ENCODE measurements around the gene ID2.

Gene ID2

DNA sequence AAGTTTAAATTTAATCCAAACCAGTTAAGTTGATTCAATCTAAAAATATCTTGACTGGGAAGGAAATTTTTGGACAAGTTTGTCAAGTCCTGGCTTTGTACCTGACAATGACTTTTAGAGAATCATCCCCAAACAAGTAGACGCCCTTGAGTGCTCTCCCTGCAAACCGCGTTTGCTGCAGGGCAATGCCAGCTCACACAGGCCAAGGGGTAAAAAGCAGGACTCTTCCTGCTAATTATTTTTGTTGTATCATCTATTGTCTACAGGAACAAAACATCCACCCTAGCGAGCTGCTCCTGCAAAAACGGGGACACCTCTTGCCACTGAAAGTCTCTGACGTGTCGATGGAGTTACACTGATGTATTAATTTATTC is 10.9 kb downstream of the ID2 start:
- H3K56ac ChIP-seq (ENCODE audit: low read length): no peak overlapping the region
- no peaks in the 10 kb centered on the region for H3K4me1 ChIP-seq (ENCODE audit: control insufficient read depth, low read depth, low read length)
- no peak overlapping the region for H3K4me3 ChIP-seq (ENCODE audit: low read length)
- H3K4ac ChIP-seq (ENCODE audit: low read depth, low read length): no peak overlapping the region
- H4K5ac ChIP-seq (ENCODE audit: low read length): no peak overlapping the region
- H2BK15ac ChIP-seq (replicated peaks; ENCODE audit: low read depth): no peak overlapping the region
- H2BK5ac ChIP-seq (ENCODE audit: low read length): no peak overlapping the region
- H3K9ac ChIP-seq (ENCODE audit: low read length): no peak overlapping the region
- no peak overlapping the region for H3K27ac ChIP-seq (ENCODE audit: low read depth, low read length)
- H3K36me3 ChIP-seq (ENCODE audit: control insufficient read depth, insufficient read depth, low read length): no peaks in the 10 kb centered on the region
- H3K23ac ChIP-seq (ENCODE audit: low read length): no peak overlapping the region
- WGBS (ENCODE audit: extremely low coverage, insufficient coverage, low lambda C conversion rate): no CpG with 5 or more reads among the region's 7 CpGs
- H3K79me1 ChIP-seq (ENCODE audit: low read length): no peaks in the 10 kb centered on the region
- H4K8ac ChIP-seq (ENCODE audit: low read depth, low read length): no peak overlapping the region
- no peak overlapping the region for H3K18ac ChIP-seq (ENCODE audit: low read length)
- no peak overlapping the region for H2AK5ac ChIP-seq (ENCODE audit: low read length)
- H3K4me2 ChIP-seq (ENCODE audit: low read length): no peak overlapping the region
- no peak for DNase-seq
- no peaks in the 10 kb centered on the region for H3K27me3 ChIP-seq (ENCODE audit: insufficient read depth, low read length, poor library complexity)
- H3K79me2 ChIP-seq (ENCODE audit: control insufficient read depth, insufficient read depth, low read length): no peaks in the 10 kb centered on the region
- H2BK120ac ChIP-seq (ENCODE audit: low read depth, low read length): no peak overlapping the region

DNA sequence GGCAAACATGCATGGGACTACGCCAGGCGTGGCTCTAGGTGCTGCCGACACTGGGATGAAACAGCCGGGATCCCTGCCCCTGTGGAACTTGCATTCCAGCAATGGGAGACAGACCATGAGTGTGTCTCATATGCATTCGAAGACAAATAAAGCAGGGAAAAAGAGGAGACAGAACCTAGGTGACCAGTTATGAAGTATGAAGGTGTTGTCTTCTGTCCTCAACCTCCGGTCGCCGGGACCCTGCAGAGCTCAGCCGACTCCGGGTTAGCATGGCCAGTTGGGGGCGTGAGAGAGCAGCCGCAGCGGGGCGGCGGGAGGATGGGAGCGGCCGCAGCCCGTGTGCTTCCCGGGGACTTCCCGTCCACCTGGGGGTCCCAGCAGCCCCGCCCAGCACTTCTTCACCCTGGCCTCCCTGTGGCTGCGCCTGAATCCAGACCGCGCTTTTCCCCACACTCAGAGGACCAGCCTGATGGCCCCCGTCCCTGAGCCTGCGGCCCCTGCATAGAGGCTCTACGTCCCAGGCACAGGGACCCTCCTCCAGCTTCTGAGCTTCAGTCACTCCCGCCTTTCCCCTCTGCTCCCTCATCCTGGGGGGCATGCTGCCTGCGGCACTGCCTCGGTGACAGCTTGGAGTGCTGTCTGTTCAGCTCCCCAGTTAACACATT is 11.4 kb downstream of the ID2 start:
- no peaks in the 10 kb centered on the region for H3K79me1 ChIP-seq (ENCODE audit: low read length)
- H3K4ac ChIP-seq (ENCODE audit: low read depth, low read length): no peak overlapping the region
- H3K4me3 ChIP-seq (ENCODE audit: low read length): no peak overlapping the region
- DNase-seq: peak; percentile 50
- H4K5ac ChIP-seq (ENCODE audit: low read length): no peak overlapping the region
- H3K4me2 ChIP-seq (ENCODE audit: low read length): peak overlapping the region; percentile 10
- no peaks in the 10 kb centered on the region for H3K4me1 ChIP-seq (ENCODE audit: control insufficient read depth, low read depth, low read length)
- no peak overlapping the region for H4K8ac ChIP-seq (ENCODE audit: low read depth, low read length)
- H2BK120ac ChIP-seq (ENCODE audit: low read depth, low read length): no peak overlapping the region
- H3K9ac ChIP-seq (ENCODE audit: low read length): peak overlapping the region; percentile 25
- H2BK15ac ChIP-seq (replicated peaks; ENCODE audit: low read depth): no peak overlapping the region
- no peaks in the 10 kb centered on the region for H3K79me2 ChIP-seq (ENCODE audit: control insufficient read depth, insufficient read depth, low read length)
- no peak overlapping the region for H3K27ac ChIP-seq (ENCODE audit: low read depth, low read length)
- H3K56ac ChIP-seq (ENCODE audit: low read length): peak overlapping the region; percentile 66
- no peak overlapping the region for H3K18ac ChIP-seq (ENCODE audit: low read length)
- no peaks in the 10 kb centered on the region for H3K36me3 ChIP-seq (ENCODE audit: control insufficient read depth, insufficient read depth, low read length)
- no peaks in the 10 kb centered on the region for H3K27me3 ChIP-seq (ENCODE audit: insufficient read depth, low read length, poor library complexity)
- H2AK5ac ChIP-seq (ENCODE audit: low read length): no peak overlapping the region
- H2BK5ac ChIP-seq (ENCODE audit: low read length): no peak overlapping the region
- H3K23ac ChIP-seq (ENCODE audit: low read length): no peak overlapping the region
- WGBS (ENCODE audit: extremely low coverage, insufficient coverage, low lambda C conversion rate): no CpG with 5 or more reads among the region's 30 CpGs

DNA sequence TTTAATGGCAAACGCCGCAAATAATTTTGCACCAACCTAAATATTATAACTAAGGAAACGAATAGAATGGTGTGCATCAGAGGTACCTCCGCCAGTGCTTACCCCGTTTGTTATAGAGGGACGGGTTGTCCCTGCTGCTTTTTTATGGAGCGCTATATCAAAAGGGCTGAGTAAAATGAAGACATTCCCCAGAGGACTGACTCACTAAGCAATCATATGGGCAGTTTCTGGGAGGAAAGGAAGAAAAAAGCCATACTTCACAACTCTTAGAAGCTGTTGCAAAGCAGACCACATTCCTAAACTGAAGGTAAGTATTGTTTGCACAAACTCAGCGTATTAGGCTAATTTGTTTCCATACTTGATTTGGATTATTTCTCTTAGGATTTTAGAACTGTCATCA is 12.9 kb downstream of the ID2 start:
- no peak overlapping the region for H3K4ac ChIP-seq (ENCODE audit: low read depth, low read length)
- no peaks in the 10 kb centered on the region for H3K36me3 ChIP-seq (ENCODE audit: control insufficient read depth, insufficient read depth, low read length)
- no peaks in the 10 kb centered on the region for H3K79me1 ChIP-seq (ENCODE audit: low read length)
- H2BK15ac ChIP-seq (replicated peaks; ENCODE audit: low read depth): no peak overlapping the region
- no peak overlapping the region for H3K27ac ChIP-seq (ENCODE audit: low read depth, low read length)
- H3K27me3 ChIP-seq (ENCODE audit: insufficient read depth, low read length, poor library complexity): no peaks in the 10 kb centered on the region
- no CpG with 5 or more reads among the region's 8 CpGs for WGBS (ENCODE audit: extremely low coverage, insufficient coverage, low lambda C conversion rate)
- H3K4me3 ChIP-seq (ENCODE audit: low read length): no peak overlapping the region
- no peak overlapping the region for H3K56ac ChIP-seq (ENCODE audit: low read length)
- H2BK5ac ChIP-seq (ENCODE audit: low read length): no peak overlapping the region
- H4K5ac ChIP-seq (ENCODE audit: low read length): no peak overlapping the region
- no peak overlapping the region for H3K23ac ChIP-seq (ENCODE audit: low read length)
- H3K4me2 ChIP-seq (ENCODE audit: low read length): no peak overlapping the region
- no peaks in the 10 kb centered on the region for H3K4me1 ChIP-seq (ENCODE audit: control insufficient read depth, low read depth, low read length)
- no peak overlapping the region for H3K9ac ChIP-seq (ENCODE audit: low read length)
- DNase-seq: no peak
- H3K18ac ChIP-seq (ENCODE audit: low read length): no peak overlapping the region
- H3K79me2 ChIP-seq (ENCODE audit: control insufficient read depth, insufficient read depth, low read length): no peaks in the 10 kb centered on the region
- no peak overlapping the region for H4K8ac ChIP-seq (ENCODE audit: low read depth, low read length)
- no peak overlapping the region for H2BK120ac ChIP-seq (ENCODE audit: low read depth, low read length)
- no peak overlapping the region for H2AK5ac ChIP-seq (ENCODE audit: low read length)

DNA sequence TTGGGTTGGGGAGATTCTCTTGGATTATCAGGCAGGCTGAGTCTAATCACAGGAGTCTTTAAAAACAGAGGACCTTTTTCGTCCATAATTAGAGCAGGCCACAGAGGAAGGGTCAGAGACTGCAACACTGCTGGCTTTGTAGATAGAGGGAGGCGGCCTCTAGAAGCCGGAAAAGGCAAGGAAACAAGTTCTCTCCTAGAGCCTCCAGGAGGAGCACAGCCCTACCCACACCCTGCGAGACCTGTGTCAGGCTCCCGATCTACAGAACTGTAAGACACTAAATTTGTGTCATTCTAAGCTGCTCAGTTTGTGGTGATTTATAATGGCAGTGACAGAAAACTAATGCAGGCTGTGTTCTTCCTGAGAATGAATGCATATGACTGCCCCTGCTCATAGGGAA is 15.3 kb downstream of the ID2 start:
- no peak overlapping the region for H4K8ac ChIP-seq (ENCODE audit: low read depth, low read length)
- no peak for DNase-seq

DNA sequence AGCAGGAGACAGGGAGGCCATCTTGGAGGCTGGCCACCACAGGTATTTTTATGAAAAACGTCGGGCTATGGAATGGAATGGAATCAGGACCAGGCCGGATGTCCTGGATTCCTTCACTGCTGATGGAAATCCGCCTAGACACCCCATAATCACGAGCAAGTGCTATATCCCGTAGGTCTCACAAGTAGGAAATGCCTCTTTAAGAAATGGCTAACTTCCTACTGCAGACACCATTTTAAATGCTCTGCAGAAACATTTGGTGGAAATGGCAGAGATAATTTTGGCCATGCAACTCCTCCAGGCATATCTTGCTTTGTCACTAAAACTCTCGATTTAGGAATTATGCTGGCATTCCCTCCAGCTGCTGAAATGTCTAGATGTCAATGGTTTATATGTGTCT is 18.0 kb downstream of the ID2 start:
- no CpG with 5 or more reads among the region's 7 CpGs for WGBS (ENCODE audit: extremely low coverage, insufficient coverage, low lambda C conversion rate)
- Histone ChIP-seq H3K9ac (ENCODE audit: low read length) (no peak overlapping the region), H3K79me1 (ENCODE audit: low read length) (no peaks in the 10 kb centered on the region), H3K18ac (ENCODE audit: low read length) (no peak overlapping the region), H4K5ac (ENCODE audit: low read length) (no peak overlapping the region), H3K36me3 (ENCODE audit: control insufficient read depth, insufficient read depth, low read length) (no peaks in the 10 kb centered on the region), H3K4me1 (ENCODE audit: control insufficient read depth, low read depth, low read length) (no peaks in the 10 kb centered on the region), H4K8ac (ENCODE audit: low read depth, low read length) (no peak overlapping the region), H2BK5ac (ENCODE audit: low read length) (no peak overlapping the region), H3K4me2 (ENCODE audit: low read length) (no peak overlapping the region), H3K56ac (ENCODE audit: low read length) (no peak overlapping the region), H2BK15ac (replicated peaks; ENCODE audit: low read depth) (no peak overlapping the region), H2BK120ac (ENCODE audit: low read depth, low read length) (no peak overlapping the region), H3K23ac (ENCODE audit: low read length) (no peak overlapping the region), H3K4me3 (ENCODE audit: low read length) (no peak overlapping the region), H3K27me3 (ENCODE audit: insufficient read depth, low read length, poor library complexity) (no peaks in the 10 kb centered on the region), H3K79me2 (ENCODE audit: control insufficient read depth, insufficient read depth, low read length) (no peaks in the 10 kb centered on the region), H3K4ac (ENCODE audit: low read depth, low read length) (no peak overlapping the region), H3K27ac (ENCODE audit: low read depth, low read length) (no peak overlapping the region), H2AK5ac (ENCODE audit: low read length) (no peak overlapping the region)
- DNase-seq: no peak

More for the DNA sequence above, 15.3 kb downstream of the ID2 start:
- no peaks in the 10 kb centered on the region for H3K27me3 ChIP-seq (ENCODE audit: insufficient read depth, low read length, poor library complexity)
- H3K23ac ChIP-seq (ENCODE audit: low read length): no peak overlapping the region
- no peak overlapping the region for H2BK15ac ChIP-seq (replicated peaks; ENCODE audit: low read depth)
- H3K4me3 ChIP-seq (ENCODE audit: low read length): no peak overlapping the region
- no peak overlapping the region for H3K18ac ChIP-seq (ENCODE audit: low read length)
- WGBS (ENCODE audit: extremely low coverage, insufficient coverage, low lambda C conversion rate): no CpG with 5 or more reads among the region's 5 CpGs
- H4K5ac ChIP-seq (ENCODE audit: low read length): no peak overlapping the region
- no peak overlapping the region for H3K4me2 ChIP-seq (ENCODE audit: low read length)
- no peaks in the 10 kb centered on the region for H3K36me3 ChIP-seq (ENCODE audit: control insufficient read depth, insufficient read depth, low read length)
- H3K79me1 ChIP-seq (ENCODE audit: low read length): no peaks in the 10 kb centered on the region
- H3K4me1 ChIP-seq (ENCODE audit: control insufficient read depth, low read depth, low read length): no peaks in the 10 kb centered on the region
- no peak overlapping the region for H2BK5ac ChIP-seq (ENCODE audit: low read length)
- H2AK5ac ChIP-seq (ENCODE audit: low read length): no peak overlapping the region
- H3K4ac ChIP-seq (ENCODE audit: low read depth, low read length): no peak overlapping the region
- H3K79me2 ChIP-seq (ENCODE audit: control insufficient read depth, insufficient read depth, low read length): no peaks in the 10 kb centered on the region
- no peak overlapping the region for H3K56ac ChIP-seq (ENCODE audit: low read length)
- no peak overlapping the region for H3K27ac ChIP-seq (ENCODE audit: low read depth, low read length)
- H3K9ac ChIP-seq (ENCODE audit: low read length): no peak overlapping the region
- H2BK120ac ChIP-seq (ENCODE audit: low read depth, low read length): no peak overlapping the region

All from mesendoderm (in vitro differentiated cells).